Right lung (tissue), 5 donors: ENCODE results near the gene SCP2D1. TPM values are rescaled to one million over a fixed set of nuclear protein-coding genes. Genes with fewer than 3 reads are reported as not detected.

Experiments used
- polyA plus RNA-seq, 5 donors: library from polyadenylated mRNA; unstranded; fragments of 120-200 nt; gene quantifications; one replicate each; pipeline versions ENCODE4 v1.2.1 to v1.2.3, GENCODE V29; 2013; ENCODE audit warnings: inconsistent platforms in 1 of 5, low replicate concordance in 1 of 5; ENCODE audit not compliant: insufficient read length in 5 of 5, insufficient read depth in 1 of 5

SCP2D1 gene
- polyA plus RNA-seq, 5 donors: not detected

Other genes starting within 250 kb of the SCP2D1 start
- 10 to 100 TPM; 64.3 to 85.3 (median 77.5) TPM for gene SMIM26, start 246.4 kb upstream of the SCP2D1 start, polyA plus RNA-seq
- gene DTD1, start 225.7 kb upstream of the SCP2D1 start, polyA plus RNA-seq: 10 to 100 TPM; 22.3 to 29.6 (median 25.4) TPM